Activated T-cell treated with anti-CD3 and anti-CD28 coated beads, Interleukin-2, amount 50 U/mL, for 4 hours (primary cell): ENCODE results near the gene TK2. TPM values are rescaled to one million over a fixed set of nuclear protein-coding genes. Genes with fewer than 3 reads are reported as not detected.
"Not testable (repeated sequence)": the region's sequence is repeated elsewhere in the genome, so short reads cannot be mapped to it uniquely, and the experiment has no call there.

Experiments
- ATAC-seq, 2 donors: fragments of 200-7000 bp; cut with Tn5 transposase; one replicate each; pipeline ENCODE4 v1.10.0; 2021
- DNase-seq: peaks from one replicate; pipeline ENCODE4 v3.0.0-alpha.2; 2020
- H3K27me3 Mint-ChIP-seq: one replicate; pipeline ENCODE4 v1.8.0; 2021; ENCODE audit warnings: low read depth, mixed read lengths
- H3K36me3 Mint-ChIP-seq: one replicate; pipeline ENCODE4 v1.8.0; 2022; ENCODE audit warnings: mixed read lengths; ENCODE audit not compliant: insufficient read depth
- H3K4me1 Mint-ChIP-seq: one replicate; pipeline ENCODE4 v1.8.0; 2021; ENCODE audit warnings: low read depth, mixed read lengths
- H3K4me3 Mint-ChIP-seq: one replicate; pipeline ENCODE4 v1.8.0; 2021; ENCODE audit warnings: mild to moderate bottlenecking, moderate library complexity, mixed read lengths
- H3K9me3 Mint-ChIP-seq: one replicate; pipeline ENCODE4 v1.8.0; 2021; ENCODE audit warnings: mixed read lengths
- total RNA-seq, 3 donors: library from RNA; stranded (reverse); gene quantifications; one replicate each; pipeline ENCODE4 v1.2.1, GENCODE V29; 2021

TK2 gene
- total RNA-seq, 3 donors from 2014 or later = 3.6 to 4.6 (median 3.8) TPM

GRCh38 chr16:66476328-66477027 lies 73.4 kb downstream of the TK2 start:
- DNase-seq (peak; percentile 29), ATAC-seq (no peak)
- Mint-ChIP-seq H3K4me1 (peaks cover 26% of the 10 kb centered on the region), H3K9me3 (no peaks in the 10 kb centered on the region), H3K4me3 (no peak overlapping the region), H3K36me3 (no peaks in the 10 kb centered on the region), H3K27me3 (no peaks in the 10 kb centered on the region)

GRCh38 chr16:66475232-66475631 lies 74.7 kb downstream of the TK2 start:
- DNase-seq (no peak), ATAC-seq (no peak)

GRCh38 chr16:66474750-66475199 lies 75.1 kb downstream of the TK2 start:
- H3K4me1 Mint-ChIP-seq = peaks cover 26% of the 10 kb centered on the region
- no peaks in the 10 kb centered on the region for H3K36me3 Mint-ChIP-seq
- DNase-seq = peak; percentile 42
- peaks cover 4% of the 10 kb centered on the region for H3K27me3 Mint-ChIP-seq
- peak; percentile 92 to 95 for ATAC-seq
- H3K9me3 Mint-ChIP-seq = no peaks in the 10 kb centered on the region
- no peak overlapping the region for H3K4me3 Mint-ChIP-seq

More at GRCh38 chr16:66475232-66475631, 74.7 kb downstream of the TK2 start:
- no peak overlapping the region for H3K4me3 Mint-ChIP-seq
- peaks cover 26% of the 10 kb centered on the region for H3K4me1 Mint-ChIP-seq
- peaks cover 2% of the 10 kb centered on the region for H3K27me3 Mint-ChIP-seq
- no peaks in the 10 kb centered on the region for H3K36me3 Mint-ChIP-seq
- no peaks in the 10 kb centered on the region for H3K9me3 Mint-ChIP-seq

GRCh38 chr16:66473654-66474519 lies 76.0 kb downstream of the TK2 start:
- Mint-ChIP-seq H3K36me3 (no peaks in the 10 kb centered on the region), H3K4me3 (no peak overlapping the region), H3K4me1 (peaks cover 23% of the 10 kb centered on the region), H3K27me3 (peaks cover 6% of the 10 kb centered on the region), H3K9me3 (no peaks in the 10 kb centered on the region)
- DNase-seq = no peak
- ATAC-seq = no peak

GRCh38 chr16:66473051-66473571 lies 76.8 kb downstream of the TK2 start:
- peaks cover 18% of the 10 kb centered on the region for H3K4me1 Mint-ChIP-seq
- H3K9me3 Mint-ChIP-seq = no peaks in the 10 kb centered on the region
- no peak overlapping the region for H3K4me3 Mint-ChIP-seq
- DNase-seq (no peak), ATAC-seq (no peak)
- no peaks in the 10 kb centered on the region for H3K36me3 Mint-ChIP-seq
- peaks cover 10% of the 10 kb centered on the region for H3K27me3 Mint-ChIP-seq

- DNase-seq (no peak), ATAC-seq (no peak)
- Mint-ChIP-seq H3K36me3 (no peaks in the 10 kb centered on the region), H3K27me3 (peaks cover 18% of the 10 kb centered on the region), H3K9me3 (no peaks in the 10 kb centered on the region), H3K4me3 (no peak overlapping the region), H3K4me1 (peaks cover 16% of the 10 kb centered on the region)
These were observed 78.1 kb downstream of the TK2 start for GRCh38 chr16:66471716-66472393.

- H3K4me3 Mint-ChIP-seq = no peak overlapping the region
- H3K36me3 Mint-ChIP-seq = no peaks in the 10 kb centered on the region
- peaks cover 18% of the 10 kb centered on the region for H3K27me3 Mint-ChIP-seq
- H3K4me1 Mint-ChIP-seq = peaks cover 16% of the 10 kb centered on the region
- no peaks in the 10 kb centered on the region for H3K9me3 Mint-ChIP-seq
- DNase-seq = no peak
- ATAC-seq = no peak
These were observed 78.7 kb downstream of the TK2 start for GRCh38 chr16:66471264-66471663.

- DNase-seq (no peak), ATAC-seq (no peak)
- peaks cover 16% of the 10 kb centered on the region for H3K4me1 Mint-ChIP-seq
- H3K27me3 Mint-ChIP-seq = peaks cover 18% of the 10 kb centered on the region
- no peak overlapping the region for H3K4me3 Mint-ChIP-seq
- H3K9me3 Mint-ChIP-seq = no peaks in the 10 kb centered on the region
- H3K36me3 Mint-ChIP-seq = no peaks in the 10 kb centered on the region
These were observed 79.4 kb downstream of the TK2 start for GRCh38 chr16:66470556-66470955.

GRCh38 chr16:66469947-66470546 lies 79.9 kb downstream of the TK2 start:
- no peaks in the 10 kb centered on the region for H3K9me3 Mint-ChIP-seq
- DNase-seq = no peak
- ATAC-seq = no peak
- peaks cover 19% of the 10 kb centered on the region for H3K27me3 Mint-ChIP-seq
- no peaks in the 10 kb centered on the region for H3K36me3 Mint-ChIP-seq
- peaks cover 13% of the 10 kb centered on the region for H3K4me1 Mint-ChIP-seq
- no peak overlapping the region for H3K4me3 Mint-ChIP-seq

- Mint-ChIP-seq H3K4me1 (peaks cover 7% of the 10 kb centered on the region), H3K36me3 (no peaks in the 10 kb centered on the region), H3K4me3 (no peak overlapping the region), H3K27me3 (peaks cover 23% of the 10 kb centered on the region), H3K9me3 (no peaks in the 10 kb centered on the region)
- no peak for ATAC-seq
- no peak for DNase-seq
These were observed 80.5 kb downstream of the TK2 start for GRCh38 chr16:66469291-66469946.

- no peaks in the 10 kb centered on the region for H3K9me3 Mint-ChIP-seq
- DNase-seq = no peak
- peaks cover 1% of the 10 kb centered on the region for H3K4me1 Mint-ChIP-seq
- no peak for ATAC-seq
- H3K4me3 Mint-ChIP-seq = no peak overlapping the region
- no peaks in the 10 kb centered on the region for H3K36me3 Mint-ChIP-seq
- peaks cover 28% of the 10 kb centered on the region for H3K27me3 Mint-ChIP-seq
These were observed 81.5 kb downstream of the TK2 start for GRCh38 chr16:66468321-66468965.

GRCh38 chr16:66467611-66468010 lies 82.3 kb downstream of the TK2 start:
- H3K4me3 Mint-ChIP-seq = no peak overlapping the region
- peaks cover 1% of the 10 kb centered on the region for H3K4me1 Mint-ChIP-seq
- DNase-seq = no peak
- ATAC-seq = no peak
- no peaks in the 10 kb centered on the region for H3K36me3 Mint-ChIP-seq
- peaks cover 29% of the 10 kb centered on the region for H3K27me3 Mint-ChIP-seq
- H3K9me3 Mint-ChIP-seq = no peaks in the 10 kb centered on the region

- H3K36me3 Mint-ChIP-seq, ATAC-seq, H3K4me3 Mint-ChIP-seq, H3K4me1 Mint-ChIP-seq, H3K9me3 Mint-ChIP-seq, DNase-seq: not testable (repeated sequence)
- peaks cover 38% of the 10 kb centered on the region for H3K27me3 Mint-ChIP-seq
These were observed 83.3 kb downstream of the TK2 start for GRCh38 chr16:66466636-66467035.
